ENCODE results near the gene DNAJB14.

DNA sequence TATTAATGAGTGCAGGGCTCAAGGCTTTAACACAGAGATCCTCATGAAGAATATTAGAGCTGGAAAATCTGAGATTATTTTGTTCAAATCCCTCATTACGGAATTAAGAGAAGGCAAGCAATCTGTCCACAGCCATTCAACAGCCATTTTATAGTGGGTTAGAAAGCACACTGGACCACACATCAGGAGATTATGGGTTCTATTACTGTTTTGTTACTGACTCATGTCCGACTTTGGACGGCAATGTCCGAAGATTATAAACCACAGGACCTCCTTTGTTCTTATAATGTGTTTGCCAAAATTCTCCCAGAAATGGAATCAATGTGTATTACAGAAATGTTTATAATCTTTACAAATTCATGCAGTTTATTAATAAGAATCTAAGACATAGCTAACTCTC, 60.3 kb downstream of the DNAJB14 start:
- TF ChIP-seq, protein P1, sequence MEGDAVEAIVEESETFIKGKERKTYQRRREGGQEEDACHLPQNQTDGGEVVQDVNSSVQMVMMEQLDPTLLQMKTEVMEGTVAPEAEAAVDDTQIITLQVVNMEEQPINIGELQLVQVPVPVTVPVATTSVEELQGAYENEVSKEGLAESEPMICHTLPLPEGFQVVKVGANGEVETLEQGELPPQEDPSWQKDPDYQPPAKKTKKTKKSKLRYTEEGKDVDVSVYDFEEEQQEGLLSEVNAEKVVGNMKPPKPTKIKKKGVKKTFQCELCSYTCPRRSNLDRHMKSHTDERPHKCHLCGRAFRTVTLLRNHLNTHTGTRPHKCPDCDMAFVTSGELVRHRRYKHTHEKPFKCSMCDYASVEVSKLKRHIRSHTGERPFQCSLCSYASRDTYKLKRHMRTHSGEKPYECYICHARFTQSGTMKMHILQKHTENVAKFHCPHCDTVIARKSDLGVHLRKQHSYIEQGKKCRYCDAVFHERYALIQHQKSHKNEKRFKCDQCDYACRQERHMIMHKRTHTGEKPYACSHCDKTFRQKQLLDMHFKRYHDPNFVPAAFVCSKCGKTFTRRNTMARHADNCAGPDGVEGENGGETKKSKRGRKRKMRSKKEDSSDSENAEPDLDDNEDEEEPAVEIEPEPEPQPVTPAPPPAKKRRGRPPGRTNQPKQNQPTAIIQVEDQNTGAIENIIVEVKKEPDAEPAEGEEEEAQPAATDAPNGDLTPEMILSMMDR (IDR thresholded peaks at IDR 0.05) = no peak
- no peak for TF ChIP-seq POLR2A (IDR thresholded peaks at IDR 0.05)
